SH-SY5Y (cell line): ENCODE measurements around the gene GSTM5.

Experiments
- GATA2 ChIP-seq: IDR thresholded peaks from 2 replicates; pipeline ENCODE4 v1.6.1; 2011; ENCODE audit warnings: mild to moderate bottlenecking, low read depth, low read length
- GATA3 ChIP-seq: IDR thresholded peaks from 2 replicates; pipeline ENCODE4 v1.6.1; 2011; ENCODE audit warnings: low read depth, mild to moderate bottlenecking, low read length, moderate library complexity

The GSTM5 gene

GRCh38 chr1:109757936-109758786, 46.1 kb downstream of the GSTM5 start:
- TF ChIP-seq GATA2, result no peak
- TF ChIP-seq GATA3, result no peak

DNA sequence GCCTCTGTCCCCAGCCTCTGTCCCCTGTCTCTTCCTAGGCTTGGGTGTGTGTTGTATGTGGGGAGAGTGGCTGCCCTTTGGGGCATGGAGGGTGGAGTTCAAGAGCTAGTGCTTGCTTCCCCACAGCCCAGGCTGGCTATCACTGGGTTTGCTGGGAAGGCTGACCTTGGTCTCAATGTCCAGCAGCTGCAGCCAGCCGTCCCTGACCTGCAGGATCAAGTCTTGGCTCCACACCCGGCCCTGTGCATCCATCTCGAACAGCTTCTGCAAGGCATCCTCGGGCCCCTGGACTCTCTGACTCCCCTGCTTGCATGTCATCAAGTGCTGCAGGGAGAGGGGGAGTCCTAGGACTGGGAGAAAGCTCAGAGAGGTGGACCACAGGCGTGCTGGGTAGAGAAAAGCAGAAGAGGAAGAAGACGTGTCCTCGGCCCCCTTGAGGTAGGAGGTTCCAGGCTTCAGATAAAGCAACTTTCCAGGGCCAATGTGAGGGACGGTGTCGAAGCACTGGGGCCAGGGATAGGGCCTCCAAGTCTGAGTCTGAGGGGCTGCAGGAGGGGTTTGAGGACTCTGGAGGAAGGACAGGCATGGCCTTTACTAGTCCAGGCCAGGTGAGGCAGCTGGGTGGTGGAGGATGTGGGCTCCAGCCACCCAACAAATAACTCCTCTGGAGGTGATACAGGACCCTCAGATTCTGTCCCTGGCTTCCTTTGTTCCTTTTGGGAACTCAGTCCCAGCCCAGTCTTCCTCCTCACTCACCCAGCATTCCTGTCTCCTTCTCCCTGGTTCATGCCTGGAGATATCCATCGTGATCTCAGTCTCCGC, 47.7 kb downstream of the GSTM5 start:
- TF ChIP-seq GATA3 (no peak), GATA2 (no peak)

GRCh38 chr1:109760581-109761226, 48.7 kb downstream of the GSTM5 start:
- TF ChIP-seq GATA2 (no peak), GATA3 (no peak)

GRCh38 chr1:109761227-109762038, 49.4 kb downstream of the GSTM5 start:
- TF ChIP-seq GATA2, result no peak
- no peak for TF ChIP-seq GATA3

GRCh38 chr1:109762039-109762585, 50.1 kb downstream of the GSTM5 start:
- TF ChIP-seq GATA3 (no peak), GATA2 (no peak)

DNA sequence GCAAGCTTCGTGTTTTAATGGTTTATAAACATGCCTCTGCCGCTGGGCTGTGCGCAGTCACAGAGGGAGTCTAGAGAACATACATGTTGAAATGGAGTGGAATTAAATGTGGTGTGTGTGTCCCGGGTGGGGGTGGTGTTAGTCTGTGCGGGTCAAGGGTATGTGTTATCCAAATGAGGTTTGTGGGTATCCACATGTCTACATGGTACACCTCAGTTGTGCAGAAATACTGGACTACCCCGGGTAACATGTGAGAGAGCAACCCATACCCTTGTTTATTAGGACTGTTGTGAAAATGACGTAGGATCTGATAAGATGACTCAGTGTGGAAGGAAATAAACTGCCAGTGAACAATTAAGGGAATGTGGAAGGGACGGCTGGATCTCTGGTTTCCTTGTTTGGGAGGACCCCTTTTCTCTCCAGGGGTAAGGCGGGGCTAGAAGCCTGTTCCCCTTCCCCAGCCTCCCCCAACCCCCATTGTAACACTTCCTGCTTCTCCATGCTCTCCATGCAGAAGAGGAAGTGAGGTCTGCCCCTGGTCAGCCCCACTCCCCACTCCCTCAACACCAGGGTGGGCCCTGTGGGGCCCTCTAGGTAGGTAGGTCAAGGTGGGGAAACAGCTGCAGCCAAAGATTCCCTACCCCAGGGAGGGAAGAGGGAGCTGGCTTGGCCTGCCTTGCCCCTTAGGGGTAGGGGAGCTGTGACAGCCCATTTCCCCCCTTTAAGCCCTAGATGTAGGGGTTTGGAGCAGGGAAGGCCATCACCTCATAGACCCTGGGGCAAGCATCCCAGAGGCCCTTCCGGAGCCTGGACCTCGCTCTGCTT, 51.0 kb downstream of the GSTM5 start:
- TF ChIP-seq GATA2 (no peak), GATA3 (no peak)

DNA sequence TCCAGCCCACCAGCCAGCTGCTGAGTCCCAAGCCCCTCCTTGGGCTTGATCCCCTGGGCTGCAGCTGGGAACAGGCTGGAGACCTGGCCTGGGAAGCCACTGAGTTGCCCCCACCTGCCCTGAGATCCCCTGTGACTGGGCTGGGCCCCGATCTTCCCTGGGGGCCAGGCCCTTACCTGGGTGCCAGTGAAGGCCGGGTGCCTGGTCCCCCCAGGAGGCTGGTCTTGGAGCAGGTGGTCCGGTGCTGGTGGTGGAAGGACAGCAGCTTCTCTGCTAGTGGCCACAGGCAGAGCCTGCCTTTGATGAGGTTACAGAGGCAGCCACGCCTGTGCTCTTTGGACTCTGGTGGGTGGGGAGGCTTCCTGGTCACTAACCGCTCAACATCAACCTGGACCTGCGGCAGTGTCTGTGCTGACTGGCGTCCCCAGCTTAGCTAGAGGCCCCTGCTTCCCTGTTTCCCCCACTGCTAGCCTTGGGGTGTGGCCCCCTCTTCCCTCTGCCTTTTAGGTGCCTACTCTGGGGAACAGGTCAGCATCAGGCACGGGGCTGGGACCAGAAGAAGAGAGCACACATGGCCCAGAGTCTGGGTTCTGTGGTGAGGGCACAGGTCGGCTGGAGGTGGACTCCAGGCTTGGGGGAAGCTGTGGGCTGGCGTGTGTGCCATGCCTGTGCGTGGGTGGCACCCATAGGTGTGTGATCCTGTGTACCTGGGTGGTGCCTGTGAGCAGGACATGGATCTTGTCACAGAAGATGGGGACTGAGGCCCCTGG, 51.8 kb downstream of the GSTM5 start, which contains the start of gene EPS8L3:
EPS8L3 (minus strand) TSS at position 278 of the 770 bp plus-strand sequence. CDS start 2,174 bp downstream, outside the sequence.
- TF ChIP-seq GATA2, result no peak
- TF ChIP-seq GATA3, result no peak

- no peak for TF ChIP-seq GATA2
- no peak for TF ChIP-seq GATA3
Observed at GRCh38 chr1:109764561-109765482, 52.8 kb downstream of the GSTM5 start.

- TF ChIP-seq GATA2 (no peak), GATA3 (no peak)
Observed at GRCh38 chr1:109765483-109765815, 53.4 kb downstream of the GSTM5 start.

DNA sequence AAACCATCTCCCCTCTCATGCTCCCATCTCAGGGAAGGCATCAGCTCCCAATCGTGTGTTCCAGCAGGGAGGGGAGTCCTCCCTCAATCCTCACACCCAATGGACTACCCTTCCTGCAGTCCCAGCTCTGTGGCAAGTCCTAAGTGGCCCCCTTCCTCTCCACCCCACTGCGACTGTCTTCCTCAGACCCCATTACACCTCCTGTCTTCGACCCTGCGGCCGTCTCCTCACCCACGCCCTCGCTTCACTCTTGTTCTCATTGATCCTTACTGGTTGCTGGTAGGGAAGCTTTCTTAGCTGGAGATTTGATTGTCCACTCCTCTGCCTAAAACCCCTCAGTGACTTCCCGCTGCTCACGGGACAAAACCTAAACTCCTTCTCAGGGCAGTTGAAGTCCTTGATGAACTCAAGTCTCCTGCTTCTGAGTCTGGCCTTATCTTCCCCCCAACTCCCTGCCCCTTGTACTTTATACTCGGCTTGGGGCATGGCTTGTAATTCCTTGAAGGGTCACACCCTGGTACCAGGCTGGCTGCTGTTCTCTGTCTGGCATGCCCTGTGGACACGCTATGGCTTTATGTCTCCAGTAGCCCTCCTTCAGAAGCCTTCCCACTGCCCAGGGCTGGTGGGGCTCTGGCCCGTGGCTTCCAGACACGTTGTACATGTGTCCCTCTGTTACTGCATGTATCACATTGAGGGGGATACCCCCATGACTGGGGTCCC, 54.0 kb downstream of the GSTM5 start:
- no peak for TF ChIP-seq GATA3
